Ovary (tissue), 9 donors: ENCODE data around the gene CRISPLD2. TPM values are rescaled to one million over a fixed set of nuclear protein-coding genes. Genes with fewer than 3 reads are reported as not detected.
"Not testable (repeated sequence)": the region's sequence is repeated elsewhere in the genome, so short reads cannot be mapped to it uniquely, and the experiment has no call there.

ENCODE experiments used
- DNase-seq, 5 donors: peaks; one replicate each; pipeline ENCODE4 v3.0.0-alpha.2; 2019 to 2020
- H3K27ac ChIP-seq, 2 donors: fragments of 200-600 bp; one replicate each; pipeline versions ENCODE4 v1.5.1 to v1.8.0; 2019 to 2022
- H3K27me3 ChIP-seq: fragments of 200-600 bp; one replicate; pipeline ENCODE4 v1.8.0; 2022
- H3K36me3 ChIP-seq: fragments of 200-600 bp; sonication (generic); one replicate; pipeline ENCODE4 v1.5.1; 2019
- H3K4me1 ChIP-seq: one replicate; pipeline ENCODE4 v1.8.1; 2013; ENCODE audit warnings: mild to moderate bottlenecking, moderate library complexity; ENCODE audit not compliant: insufficient read depth
- H3K4me3 ChIP-seq: fragments of 200-600 bp; sonication (generic); one replicate; pipeline ENCODE4 v1.5.1; 2017
- H3K9me3 ChIP-seq, 2 donors: fragments of 200-600 bp in 1 of 2; sonication (generic) in 1 of 2; one replicate each; pipeline versions ENCODE4 v1.5.1 to v1.8.1; 2013 to 2019; ENCODE audit warnings: mild to moderate bottlenecking in 1 of 2, moderate library complexity in 1 of 2
- EP300 ChIP-seq: sonication (generic); formaldehyde crosslinking; IDR thresholded peaks from one replicate; pipeline ENCODE4 v1.6.1; 2017; ENCODE audit warnings: antibody characterized with exemption
- POLR2A ChIP-seq: fragments of 450-650 bp; IDR thresholded peaks from one replicate; pipeline ENCODE4 v1.6.1; 2017; ENCODE audit warnings: antibody characterized with exemption, mild to moderate bottlenecking, moderate library complexity
- WGBS, 3 donors: extraction: QIAGEN DNeasy Blood & Tissue Kit in 1 of 3; methylation state at CpG; one replicate each; pipeline versions ENCODE4 v1.1.5 to v1.1.7; 2013 to 2017; 5-methylcytosine and 5-hydroxymethylcytosine counted together
- intact Hi-C, 4 donors: fragments of 100-400 bp; cut with DNase I; formaldehyde crosslinking; loops; one replicate each; pipeline versions ENCODE4 v1.11.0 to v1.15.1; 2022 to 2023
- polyA plus RNA-seq, 2 donors: library from polyadenylated mRNA; stranded (reverse); fragments of 200-250 nt in 1 of 2; fragments of 350-450 nt in 1 of 2; fragmentation: Illumina TruSeq in 1 of 2; extraction: RNeasy Lipid Tissue Mini Kit (QIAGEN cat#74804) in 1 of 2; gene quantifications; one replicate each; pipeline ENCODE4 v1.2.3, GENCODE V29; 2013 to 2014
- total RNA-seq, 7 donors: library from RNA; depleted of rRNA in 2 of 7; stranded (reverse); fragments of >200 nt in 2 of 7; fragmentation: NEBNext Ultra II Directional in 3 of 7; extraction: Animal tissue kit (Norgen Biotek cat#: 25700) in 3 of 7; gene quantifications; one replicate each; pipeline versions ENCODE4 v1.1.0 to v1.2.4, GENCODE V29; 2016 to 2023
- TF ChIP-seq, protein P1 (sequence below), 3 donors: fragments of 450-650 bp in 2 of 3; fragments of 200-600 bp in 1 of 3; IDR thresholded peaks; one replicate each; pipeline versions ENCODE4 v1.5.1 to v1.8.0; 2016 to 2022; ENCODE audit warnings: antibody characterized with exemption in 3 of 3, mild to moderate bottlenecking in 1 of 3
- donor health status: DM: no; HTN: no; CAD: no; lungs with moderate emphysema.
- donor health status: DM: no; HTN: no; CAD: no.
- donor health status: Bipolar disorder and iron deficiency.
- donor health status: DM: yes; HTN: yes; CAD: no.
- donor health status: DM: no; HTN: no; CAD: no.
- donor health status: DM: yes; HTN: yes; CAD: no.

Gene CRISPLD2
- total and polyA plus RNA-seq, 9 donors: 53.2 to 333 (median 111) TPM

DNA sequence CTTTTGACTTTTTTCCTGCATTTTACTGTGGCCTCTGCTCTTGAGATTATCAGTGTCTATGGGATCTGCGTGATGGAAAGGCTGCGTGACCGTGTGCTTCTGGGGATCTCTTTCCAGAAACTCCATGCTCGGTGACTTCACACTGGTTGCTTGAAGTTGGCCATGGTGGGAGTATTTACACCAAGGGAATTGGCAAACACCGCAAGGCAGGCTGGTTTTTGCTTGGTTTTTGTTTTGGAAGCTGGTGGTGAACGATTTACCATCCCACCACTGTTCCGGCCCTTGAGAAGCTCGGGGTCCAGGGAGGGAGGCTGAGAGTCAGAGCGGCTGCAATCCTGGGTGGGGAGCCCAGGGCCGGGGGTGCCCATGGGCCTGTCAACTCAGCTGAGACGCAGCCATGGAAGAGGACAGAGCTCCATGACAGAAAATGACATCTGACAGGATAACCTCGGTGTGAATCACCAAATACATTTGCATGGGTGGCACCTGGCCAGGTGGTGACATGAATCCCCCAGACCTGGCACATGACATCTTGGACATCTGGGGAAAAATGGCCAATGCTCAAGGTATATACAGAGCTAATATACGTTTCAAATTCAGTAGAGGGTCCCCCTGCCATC, 11.1 kb downstream of the CRISPLD2 start:
- peak in 1 of 5 donors; percentile 53 for DNase-seq
- Histone ChIP-seq H3K27ac (no peak overlapping the region), H3K4me3 (no peak overlapping the region), H3K36me3 (no peaks in the 10 kb centered on the region), H3K9me3 (no peaks in the 10 kb centered on the region), H3K27me3 (no peaks in the 10 kb centered on the region), H3K4me1 (peaks cover 22% of the 10 kb centered on the region)
- intact Hi-C loops: no loop called here
- 90 to 95% (median 95%) methylated on average over 13 of the region's 13 CpGs for WGBS, 3 donors
- TF ChIP-seq EP300 (no peak), POLR2A (no peak)
- TF ChIP-seq, protein P1, sequence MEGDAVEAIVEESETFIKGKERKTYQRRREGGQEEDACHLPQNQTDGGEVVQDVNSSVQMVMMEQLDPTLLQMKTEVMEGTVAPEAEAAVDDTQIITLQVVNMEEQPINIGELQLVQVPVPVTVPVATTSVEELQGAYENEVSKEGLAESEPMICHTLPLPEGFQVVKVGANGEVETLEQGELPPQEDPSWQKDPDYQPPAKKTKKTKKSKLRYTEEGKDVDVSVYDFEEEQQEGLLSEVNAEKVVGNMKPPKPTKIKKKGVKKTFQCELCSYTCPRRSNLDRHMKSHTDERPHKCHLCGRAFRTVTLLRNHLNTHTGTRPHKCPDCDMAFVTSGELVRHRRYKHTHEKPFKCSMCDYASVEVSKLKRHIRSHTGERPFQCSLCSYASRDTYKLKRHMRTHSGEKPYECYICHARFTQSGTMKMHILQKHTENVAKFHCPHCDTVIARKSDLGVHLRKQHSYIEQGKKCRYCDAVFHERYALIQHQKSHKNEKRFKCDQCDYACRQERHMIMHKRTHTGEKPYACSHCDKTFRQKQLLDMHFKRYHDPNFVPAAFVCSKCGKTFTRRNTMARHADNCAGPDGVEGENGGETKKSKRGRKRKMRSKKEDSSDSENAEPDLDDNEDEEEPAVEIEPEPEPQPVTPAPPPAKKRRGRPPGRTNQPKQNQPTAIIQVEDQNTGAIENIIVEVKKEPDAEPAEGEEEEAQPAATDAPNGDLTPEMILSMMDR (IDR thresholded peaks at IDR 0.05): no peak

DNA sequence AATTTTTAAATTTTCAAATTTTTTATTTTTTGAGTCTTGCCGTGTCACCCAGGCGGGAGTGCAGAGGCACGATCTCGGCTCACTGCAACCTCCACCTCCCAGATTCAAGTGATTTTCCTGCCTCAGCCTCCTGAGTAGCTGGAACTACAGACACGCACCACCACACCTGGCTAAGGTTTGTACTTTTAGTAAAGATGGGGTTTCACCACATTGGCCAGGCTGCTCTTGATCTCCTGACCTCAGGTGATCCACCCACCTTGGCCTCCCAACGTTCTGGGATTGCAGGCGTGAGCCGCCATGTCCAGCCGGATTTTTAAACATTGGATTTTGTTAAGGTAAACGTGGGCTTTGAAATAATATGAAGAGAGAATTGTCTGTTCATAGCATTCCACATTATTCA, 11.9 kb downstream of the CRISPLD2 start:
- 80 to 87% (median 84%) methylated on average over 10 of the region's 10 CpGs for WGBS, 3 donors
- H3K9me3 ChIP-seq, H3K27me3 ChIP-seq, H3K36me3 ChIP-seq, intact Hi-C loops, H3K4me3 ChIP-seq: not testable (repeated sequence)
- peak overlapping the region; percentile 71 to 89 for H3K27ac ChIP-seq
- H3K4me1 ChIP-seq: peaks cover 21% of the 10 kb centered on the region
- DNase-seq: peak in 1 of 5 donors; percentile 32

DNA sequence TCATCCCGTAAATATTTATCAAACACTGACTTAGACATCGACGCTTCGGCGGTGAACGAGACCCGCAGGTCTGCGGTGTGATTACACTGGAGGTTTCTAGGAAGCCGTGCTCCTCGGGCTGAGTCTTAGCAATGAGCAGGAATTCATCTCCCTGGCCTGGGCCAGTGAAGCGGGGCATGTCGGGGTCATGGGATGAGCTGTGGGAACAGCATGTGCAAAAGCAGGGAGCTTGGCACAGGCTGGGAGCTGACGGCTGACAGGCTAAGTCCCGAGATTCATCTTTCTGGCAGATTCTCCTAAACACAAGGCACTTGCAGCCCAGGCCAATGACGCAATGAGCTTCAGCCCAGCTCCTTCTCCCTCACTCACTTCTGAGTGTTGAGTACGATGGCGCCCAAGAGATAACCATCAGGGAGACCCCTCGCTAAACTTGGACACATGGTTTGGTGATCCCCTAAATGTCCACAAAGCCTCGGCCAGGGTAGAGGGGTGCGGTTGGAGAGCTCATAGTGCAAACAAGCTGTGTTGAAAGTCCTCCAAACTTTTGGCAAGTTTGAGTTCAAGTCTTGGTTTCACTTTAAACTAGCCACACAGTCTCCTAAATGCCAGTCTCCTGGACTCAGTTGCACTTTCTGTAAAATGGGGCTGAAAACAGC, 12.8 kb downstream of the CRISPLD2 start:
- peak overlapping the region; percentile 71 to 89 for H3K27ac ChIP-seq
- no peaks in the 10 kb centered on the region for H3K9me3 ChIP-seq
- DNase-seq: peak; percentile 89 to 97 (median 96)
- intact Hi-C loops: no loop called here
- 6 to 14% (median 9%) methylated on average over 20 of the region's 20 CpGs for WGBS, 3 donors
- H3K4me1 ChIP-seq: peaks cover 24% of the 10 kb centered on the region
- H3K27me3 ChIP-seq: no peaks in the 10 kb centered on the region
- TF ChIP-seq EP300: peak; percentile 100
- TF ChIP-seq, protein P1 (IDR thresholded peaks at IDR 0.05): no peak
- TF ChIP-seq POLR2A: no peak
- H3K4me3 ChIP-seq: peak overlapping the region; percentile 23
- no peaks in the 10 kb centered on the region for H3K36me3 ChIP-seq

DNA sequence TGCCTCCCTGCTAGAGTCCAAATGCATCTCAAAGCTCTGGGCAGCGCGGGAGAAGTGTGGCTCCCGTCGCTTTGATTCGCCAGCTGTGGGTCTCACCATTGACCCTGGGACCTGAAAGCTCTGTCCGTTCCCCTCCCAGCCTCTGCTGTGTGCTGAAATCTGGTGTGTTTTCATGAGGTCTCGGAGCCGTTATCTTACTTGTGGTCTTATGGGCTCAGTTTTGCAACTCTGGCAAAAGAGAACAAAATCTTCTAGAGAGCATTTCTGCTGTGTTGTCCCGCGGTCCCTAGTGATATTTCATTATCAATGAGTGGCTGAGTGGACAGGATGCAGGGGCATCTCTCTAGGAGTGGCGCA, 13.3 kb downstream of the CRISPLD2 start:
- no peaks in the 10 kb centered on the region for H3K9me3 ChIP-seq
- TF ChIP-seq, protein P1 (IDR thresholded peaks at IDR 0.05): no peak
- no peak for TF ChIP-seq POLR2A
- TF ChIP-seq EP300: no peak
- WGBS, 3 donors: 40 to 52% (median 43%) methylated on average over 11 of the region's 11 CpGs
- H3K27me3 ChIP-seq: no peaks in the 10 kb centered on the region
- no peak for DNase-seq
- H3K4me1 ChIP-seq: peaks cover 23% of the 10 kb centered on the region
- no peaks in the 10 kb centered on the region for H3K36me3 ChIP-seq
- H3K27ac ChIP-seq: peak overlapping the region; percentile 71 to 89
- H3K4me3 ChIP-seq: peak overlapping the region; percentile 23
- intact Hi-C loops: no loop called here
